Adrenal gland (tissue), 12 donors: ENCODE data around the gene SDHD. TPM values are rescaled to one million over a fixed set of nuclear protein-coding genes. Genes with fewer than 3 reads are reported as not detected.
A peak's percentile ranks its signal among the peaks of the same experiment; 100 is the strongest.

Experiments used
- DNase-seq, 7 donors: peaks; one replicate each; pipeline ENCODE4 v3.0.0-alpha.2; 2019 to 2020
- H3K27ac ChIP-seq, 5 donors: fragments of 200-600 bp; sonication (generic) in 4 of 5; 1 replicate in 3 of 5; 2 replicates in 2 of 5; pipeline versions ENCODE4 v1.5.1 to v1.8.0; 2016 to 2020; ENCODE audit warnings: mild to moderate bottlenecking in 1 of 5
- H3K27me3 ChIP-seq: fragments of 200-600 bp; 2 replicates; pipeline ENCODE4 v1.8.0; 2021
- H3K36me3 ChIP-seq, 2 donors: fragments of 200-600 bp; replicated peaks in 1 of 2; 1 replicate in 1 of 2; 2 replicates in 1 of 2; pipeline versions ENCODE4 v1.5.1 to v1.8.0; 2018 to 2022
- H3K4me1 ChIP-seq, 2 donors: fragments of 200-600 bp; replicated peaks in 1 of 2; 1 replicate in 1 of 2; 2 replicates in 1 of 2; pipeline versions ENCODE4 v1.5.1 to v1.8.0; 2018 to 2021
- H3K4me3 ChIP-seq, 4 donors: fragments of 200-600 bp; sonication (generic) in 3 of 4; one replicate each; pipeline ENCODE4 v1.5.1; 2016 to 2018
- H3K9me3 ChIP-seq, 3 donors: fragments of 200-600 bp; sonication (generic) in 1 of 3; replicated peaks in 1 of 3; 1 replicate in 2 of 3; 2 replicates in 1 of 3; pipeline versions ENCODE4 v1.5.1 to v1.8.0; 2016 to 2021
- CTCF ChIP-seq, 6 experiments: fragments of 450-650 bp in 4 of 6; fragments of 200-600 bp in 2 of 6; sonication (generic) in 1 of 6; IDR thresholded peaks; 1 replicate in 5 of 6; 2 replicates in 1 of 6; pipeline versions ENCODE4 v1.5.1 to v1.8.0; 2016 to 2021; ENCODE audit warnings: antibody characterized with exemption in 6 of 6, mild to moderate bottlenecking in 2 of 6, moderate library complexity in 1 of 6
- POLR2A ChIP-seq, 2 donors: fragments of 450-650 bp; IDR thresholded peaks; one replicate each; pipeline ENCODE4 v1.6.1; 2017; ENCODE audit warnings: antibody characterized with exemption in 2 of 2, mild to moderate bottlenecking in 2 of 2, moderate library complexity in 1 of 2
- WGBS, 4 donors: extraction: QIAGEN DNeasy Blood & Tissue Kit in 2 of 4; methylation state at CpG; one replicate each; pipeline versions ENCODE4 v1.1.5 to v1.1.7; 2013 to 2017; 5-methylcytosine and 5-hydroxymethylcytosine counted together
- intact Hi-C, 2 donors: fragments of 100-400 bp; cut with DNase I; formaldehyde crosslinking; loops; one replicate each; pipeline versions ENCODE4 v1.14.1 to v1.15.0; 2022 to 2023
- polyA plus RNA-seq, 3 donors: library from polyadenylated mRNA; stranded (reverse); fragments of 200-250 nt in 2 of 3; fragments of 350-450 nt in 1 of 3; fragmentation: Illumina TruSeq in 1 of 3; extraction: RNeasy Lipid Tissue Mini Kit (QIAGEN cat#74804) in 1 of 3; gene quantifications; one replicate each; pipeline ENCODE4 v1.2.3, GENCODE V29; 2013 to 2014
- total RNA-seq, 9 donors: library from RNA; depleted of rRNA in 4 of 9; stranded (reverse); fragments of >200 nt in 4 of 9; fragments of 120-200 nt in 1 of 9; fragmentation: NEBNext Ultra II Directional in 1 of 9; extraction: Animal tissue kit (Norgen Biotek cat#: 25700) in 1 of 9; gene quantifications; one replicate each; pipeline versions ENCODE4 v1.1.0 to v1.2.4, GENCODE V29; 2013 to 2023
- donor health status: healthy with polysubstance abuse.
- donor health status: Bipolar disorder and iron deficiency.
- donor health status: DM: yes; HTN: yes; CAD: no.
- donor health status: DM: no; HTN: no; CAD: no.
- donor health status: DM: no; HTN: no; CAD: no.
- donor health status: DM: yes; HTN: yes; CAD: no.

SDHD gene
- total and polyA plus RNA-seq, 12 donors, result 47.6 to 149 (median 119) TPM

- no peak for TF ChIP-seq POLR2A (IDR thresholded peaks at IDR 0.05)
- no peak for TF ChIP-seq CTCF (IDR thresholded peaks at IDR 0.05)
- 81 to 95% (median 85%) methylated on average over 5 to 6 of the region's 6 CpGs for WGBS, 4 donors
- Histone ChIP-seq H3K27me3 (no peaks in the 10 kb centered on the region), H3K9me3 (no peaks in the 10 kb centered on the region), H3K27ac (no peak overlapping the region), H3K4me3 (no peak overlapping the region), H3K4me1 (no peaks in the 10 kb centered on the region), H3K36me3 (no peaks in the 10 kb centered on the region)
- DNase-seq, result no peak
- intact Hi-C loops, result no loop called here
Measured at GRCh38 chr11:112103446-112103845, 16.8 kb downstream of the SDHD start.

- no peak for DNase-seq
- WGBS, 4 donors, result 90 to 97% (median 94%) methylated on average over 8 of the region's 8 CpGs
- intact Hi-C loops, result no loop called here
- Histone ChIP-seq H3K27ac (no peak overlapping the region), H3K4me3 (no peak overlapping the region), H3K9me3 (no peaks in the 10 kb centered on the region), H3K36me3 (no peaks in the 10 kb centered on the region), H3K4me1 (no peaks in the 10 kb centered on the region), H3K27me3 (no peaks in the 10 kb centered on the region)
- TF ChIP-seq POLR2A (IDR thresholded peaks at IDR 0.05), result no peak
- no peak for TF ChIP-seq CTCF (IDR thresholded peaks at IDR 0.05)
Measured at GRCh38 chr11:112106070-112106469, 19.4 kb downstream of the SDHD start.

GRCh38 chr11:112113539-112114457 is 27.1 kb downstream of the SDHD start:
- Histone ChIP-seq H3K27me3 (no peaks in the 10 kb centered on the region), H3K4me1 (no peaks in the 10 kb centered on the region), H3K36me3 (no peaks in the 10 kb centered on the region), H3K9me3 (no peaks in the 10 kb centered on the region), H3K27ac (no peak overlapping the region), H3K4me3 (no peak overlapping the region)
- TF ChIP-seq CTCF (IDR thresholded peaks at IDR 0.05) (peak; percentile 48 to 74 (median 67)), POLR2A (IDR thresholded peaks at IDR 0.05) (no peak)
- intact Hi-C loops, result loop anchor here (5.0 to 10.0 kb wide), 2 partner anchors 169 to 171 kb away; no protein-coding TSS in a partner anchor
- DNase-seq, result no peak
- 43 to 52% (median 49%) methylated on average over 6 of the region's 6 CpGs for WGBS, 4 donors

- WGBS, 4 donors, result 90 to 97% (median 92%) methylated on average over 2 of the region's 2 CpGs
- TF ChIP-seq POLR2A (IDR thresholded peaks at IDR 0.05) (no peak), CTCF (IDR thresholded peaks at IDR 0.05) (no peak)
- DNase-seq, result no peak
Measured at GRCh38 chr11:112114460-112114859, 27.8 kb downstream of the SDHD start.

More at GRCh38 chr11:112114460-112114859, 27.8 kb downstream of the SDHD start:
- no peaks in the 10 kb centered on the region for H3K36me3 ChIP-seq
- intact Hi-C loops, result loop anchor here (5.0 to 10.0 kb wide), 2 partner anchors 168 to 170 kb away; no protein-coding TSS in a partner anchor
- H3K27ac ChIP-seq, result no peak overlapping the region
- no peaks in the 10 kb centered on the region for H3K4me1 ChIP-seq
- no peaks in the 10 kb centered on the region for H3K9me3 ChIP-seq
- no peak overlapping the region for H3K4me3 ChIP-seq
- no peaks in the 10 kb centered on the region for H3K27me3 ChIP-seq
